ENCODE measurements around the gene GRAMD1A.

- no peak for TF ChIP-seq CTCF (IDR thresholded peaks at IDR 0.05)
- TF ChIP-seq POLR2A (IDR thresholded peaks at IDR 0.05; ENCODE audit: low read depth) = no peak
- TF ChIP-seq POLR2AphosphoS5 (IDR thresholded peaks at IDR 0.05) = no peak
These were observed 22.3 kb downstream of the GRAMD1A start for GRCh38 chr19:35022460-35022859.
